NCI-H1417 (cell line): ENCODE measurements around the gene KLF13.

Experiments used
- DNase-seq, 3 experiments: peaks; one replicate each; lab custom pipeline; 2025; lab: John Stamatoyannopoulos, UW

Gene KLF13

GRCh38 chr15:31362886-31363285 lies 36.3 kb downstream of the KLF13 start:
- no peak for DNase-seq

DNA sequence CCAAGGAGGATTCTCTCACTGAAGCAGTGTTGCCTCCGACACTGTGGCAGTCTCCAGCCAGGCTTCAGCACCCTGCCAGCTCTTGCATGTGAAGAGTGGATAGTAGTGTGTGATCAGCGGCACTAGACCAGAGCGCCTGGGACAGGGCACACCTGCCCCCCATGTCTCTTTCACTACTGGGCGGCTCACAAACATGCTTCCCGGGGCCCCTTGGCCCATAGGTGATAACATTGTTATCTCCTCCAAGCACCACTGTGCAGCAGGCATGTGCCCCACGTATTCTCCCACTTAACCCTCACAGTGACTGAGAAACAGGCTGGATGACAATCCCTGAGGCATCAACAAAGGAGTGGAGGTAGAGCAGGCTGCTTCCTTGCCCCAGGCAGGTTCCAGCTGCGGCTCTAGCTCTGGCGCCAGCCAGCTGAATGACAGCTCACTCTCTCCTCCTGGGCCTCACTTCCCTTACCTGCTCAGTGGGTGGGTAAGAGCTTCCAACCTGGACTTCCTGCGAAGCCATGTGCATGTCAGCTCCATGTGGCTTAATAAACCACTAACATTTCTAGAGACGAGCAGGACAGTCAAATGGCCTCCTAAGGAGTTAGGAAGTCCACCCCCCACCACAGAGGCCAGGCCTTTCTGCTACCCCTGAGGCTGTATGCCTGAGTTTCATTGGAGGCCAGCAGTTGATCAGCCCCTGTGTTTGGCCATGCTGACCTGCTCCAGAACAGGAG lies 37.8 kb downstream of the KLF13 start:
- DNase-seq, result peak; percentile 30 to 91 (median 79)

GRCh38 chr15:31365032-31365654 lies 38.5 kb downstream of the KLF13 start:
- DNase-seq, result peak in 2 of 3 experiments; percentile 8 to 39

DNA sequence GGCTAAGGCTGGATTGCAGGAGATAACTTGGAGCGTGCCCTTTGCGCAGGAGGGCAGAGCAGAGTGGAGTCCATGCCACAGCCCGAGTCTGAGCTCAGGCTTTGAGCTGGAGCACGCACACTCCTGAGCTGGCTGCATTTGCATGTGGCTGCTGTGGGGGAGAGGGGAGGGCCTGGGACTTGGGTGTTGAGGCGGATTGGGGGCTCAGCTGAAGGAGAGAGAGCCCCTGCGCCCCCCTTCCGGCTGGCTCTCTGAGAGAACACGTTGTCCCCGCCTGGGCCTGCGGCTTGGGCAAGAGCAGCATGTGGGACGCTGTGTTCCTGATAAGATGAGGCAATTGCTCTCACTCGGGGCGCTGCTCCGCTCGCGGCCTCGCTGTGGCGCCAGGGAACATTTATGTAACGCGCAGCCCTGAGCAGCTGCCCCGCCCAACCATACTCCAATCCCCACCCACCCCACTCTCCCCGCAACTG lies 39.1 kb downstream of the KLF13 start:
- peak in 2 of 3 experiments; percentile 62 to 70 for DNase-seq

DNA sequence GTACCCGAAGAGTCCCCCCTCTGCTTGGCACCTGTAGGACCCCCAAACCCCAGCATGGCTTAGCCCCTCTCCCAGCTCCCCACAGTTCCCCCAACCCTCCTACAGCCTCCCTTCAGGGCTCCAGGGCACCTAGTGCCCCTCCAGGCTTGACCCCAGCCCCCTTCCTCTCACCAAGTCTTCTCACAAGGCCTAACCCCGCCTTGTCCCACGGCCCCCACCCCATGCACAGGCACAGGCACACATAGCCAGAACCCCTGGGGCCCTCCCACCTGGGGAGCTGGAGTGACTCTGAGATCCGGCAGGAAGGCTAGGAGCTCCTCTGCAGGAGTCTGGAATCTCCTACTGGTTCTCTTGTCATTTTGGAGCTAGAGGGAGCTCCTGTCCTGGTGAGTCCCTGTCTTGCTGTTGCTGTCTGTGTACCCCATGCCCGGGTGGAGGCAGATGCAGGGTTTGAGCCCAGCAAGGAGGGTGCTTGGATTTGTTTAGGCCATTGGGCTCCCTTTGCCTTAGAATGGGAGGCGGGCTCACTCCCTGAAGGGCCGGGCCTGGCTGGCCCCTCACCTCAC lies 39.6 kb downstream of the KLF13 start:
- peak in 1 of 3 experiments; percentile 51 for DNase-seq

- DNase-seq, result no peak
Observed at GRCh38 chr15:31367021-31367729, 40.5 kb downstream of the KLF13 start.

GRCh38 chr15:31367730-31368344 lies 41.2 kb downstream of the KLF13 start:
- no peak for DNase-seq

- no peak for DNase-seq
Observed at GRCh38 chr15:31369727-31370126, 43.1 kb downstream of the KLF13 start.

DNA sequence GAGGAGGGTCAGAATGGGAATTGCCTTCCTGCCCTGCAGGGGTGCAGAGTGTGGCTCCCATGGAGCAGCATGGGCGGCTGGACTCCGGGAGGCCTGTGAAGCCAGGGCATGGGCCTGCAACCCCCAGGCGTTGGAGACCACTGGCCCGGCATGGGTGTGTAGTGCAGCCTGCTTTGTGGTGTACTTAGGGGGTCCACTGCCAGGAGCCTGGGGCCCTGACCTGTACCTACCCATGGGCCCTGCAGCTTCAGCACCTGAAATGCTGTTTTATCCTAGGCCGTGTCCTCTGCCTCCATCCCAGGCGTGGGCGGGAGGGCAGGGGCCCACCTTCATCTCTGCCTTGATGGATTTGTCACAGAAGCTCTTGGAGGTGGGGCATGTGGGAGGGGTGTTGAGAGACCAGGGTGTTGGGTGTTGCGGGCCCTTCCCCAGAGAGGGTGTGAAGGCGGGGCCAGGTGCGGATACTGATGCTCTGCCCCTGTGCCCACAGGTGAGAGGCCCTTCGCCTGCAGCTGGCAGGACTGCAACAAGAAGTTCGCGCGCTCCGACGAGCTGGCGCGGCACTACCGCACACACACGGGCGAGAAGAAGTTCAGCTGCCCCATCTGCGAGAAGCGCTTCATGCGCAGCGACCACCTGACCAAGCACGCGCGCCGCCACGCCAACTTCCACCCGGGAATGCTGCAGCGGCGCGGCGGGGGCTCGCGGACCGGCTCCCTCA lies 45.0 kb downstream of the KLF13 start:
- DNase-seq, result no peak

GRCh38 chr15:31372635-31373091 lies 46.0 kb downstream of the KLF13 start:
- peak in 1 of 3 experiments; percentile 30 for DNase-seq

DNA sequence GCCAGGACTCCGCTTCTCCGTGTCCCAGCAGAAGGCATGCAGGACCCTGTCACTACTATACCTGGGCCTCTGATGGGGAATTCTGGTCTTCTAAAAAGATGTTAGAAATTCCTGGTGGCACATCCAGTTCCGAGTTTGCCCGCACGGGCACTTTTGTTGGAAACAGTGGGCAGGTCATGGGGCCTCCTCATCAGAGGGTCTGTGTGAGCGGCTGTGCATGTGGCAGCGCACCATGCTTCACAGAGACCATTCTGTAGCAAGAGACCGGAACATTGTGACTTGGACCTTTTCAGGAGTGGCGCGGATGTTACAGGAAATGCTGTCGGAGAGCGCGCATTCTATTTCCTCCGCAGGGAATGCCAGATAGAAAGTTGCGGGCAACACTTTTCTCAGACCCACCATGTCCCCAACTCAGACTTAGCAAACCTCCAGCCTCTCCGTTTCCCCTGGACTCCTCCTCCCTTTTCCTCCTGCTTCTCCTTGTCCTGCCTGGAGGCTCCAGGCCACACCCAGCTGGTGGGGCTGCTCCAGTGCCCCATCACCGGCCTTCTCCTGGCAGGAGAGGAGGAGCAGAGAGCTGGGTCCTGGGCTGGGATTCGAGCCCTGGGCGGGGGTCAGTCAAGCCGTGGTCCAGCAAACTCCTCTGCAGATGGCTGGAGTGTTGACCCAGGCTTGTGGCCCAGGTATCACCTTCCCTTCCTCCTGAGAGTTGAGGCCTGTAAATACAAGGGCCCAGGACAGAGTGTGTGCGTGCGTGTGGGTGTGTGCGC lies 46.6 kb downstream of the KLF13 start:
- no peak for DNase-seq

- no peak for DNase-seq
Observed at GRCh38 chr15:31373970-31374369, 47.3 kb downstream of the KLF13 start.

GRCh38 chr15:31374489-31374888 lies 47.9 kb downstream of the KLF13 start:
- no peak for DNase-seq

GRCh38 chr15:31374986-31375385 lies 48.4 kb downstream of the KLF13 start:
- DNase-seq, result no peak

DNA sequence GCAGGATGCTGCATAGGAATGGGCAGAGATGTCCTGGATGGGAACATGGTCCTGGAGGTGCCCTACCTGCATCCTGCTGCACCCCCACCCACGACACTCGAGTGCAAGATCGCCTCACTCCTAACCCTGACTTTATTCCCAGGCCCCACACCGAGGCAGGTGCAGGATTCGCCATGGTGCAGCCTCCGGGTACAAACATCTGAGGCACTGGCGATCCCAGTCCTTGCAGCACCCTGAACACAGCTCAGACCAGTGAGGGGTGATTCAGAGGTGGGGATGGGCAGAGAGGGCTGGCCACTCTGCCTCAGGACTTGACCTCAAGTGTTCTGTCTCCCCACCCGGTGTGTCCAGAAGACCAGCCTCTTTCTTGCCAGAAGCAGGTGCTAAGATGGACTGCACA lies 49.1 kb downstream of the KLF13 start:
- DNase-seq, result no peak

DNA sequence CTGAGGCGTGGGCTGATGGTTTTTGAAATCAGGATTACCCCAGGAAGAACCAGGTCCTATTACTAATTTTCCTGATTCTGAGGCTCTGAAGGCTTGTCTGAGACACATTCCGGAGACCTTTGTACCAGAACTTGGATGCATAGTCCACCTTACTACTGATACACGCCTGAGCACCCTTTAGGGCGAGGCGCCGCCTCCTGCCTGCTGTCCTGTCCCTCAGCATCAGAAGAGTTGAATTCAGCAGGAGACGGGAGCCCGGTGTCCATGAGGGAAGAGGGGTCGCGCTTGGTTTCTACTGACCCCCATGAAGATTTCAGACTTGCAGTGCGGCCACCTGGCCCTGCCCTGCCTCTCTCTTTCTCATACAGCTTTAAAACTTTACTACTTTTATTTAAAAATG lies 49.9 kb downstream of the KLF13 start:
- DNase-seq, result no peak

GRCh38 chr15:31377030-31377429 lies 50.4 kb downstream of the KLF13 start:
- DNase-seq, result no peak

GRCh38 chr15:31378363-31378903 lies 51.8 kb downstream of the KLF13 start:
- DNase-seq, result no peak

DNA sequence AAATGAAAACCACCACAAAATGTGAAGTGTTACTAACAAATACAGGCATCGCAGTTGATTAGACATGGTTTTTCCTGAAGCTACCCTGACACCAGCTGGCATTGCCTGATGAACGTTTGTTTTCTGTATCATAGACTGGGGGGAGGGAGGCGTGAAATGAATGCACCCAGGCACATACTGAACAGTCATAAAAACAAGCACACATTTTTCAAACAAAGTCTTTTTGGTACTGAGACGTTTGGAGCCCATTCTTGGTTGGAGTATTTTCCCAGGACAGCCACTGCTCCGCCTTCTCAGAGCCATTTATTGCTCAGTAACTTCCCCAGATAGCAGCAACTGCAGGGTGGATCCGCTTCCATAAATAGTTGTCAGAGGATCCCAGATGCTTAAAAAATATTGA lies 52.4 kb downstream of the KLF13 start:
- DNase-seq, result peak in 1 of 3 experiments; percentile 23

GRCh38 chr15:31379577-31379976 lies 52.9 kb downstream of the KLF13 start:
- DNase-seq, result no peak
